ENCODE results near the gene RAB7A. TPM values are rescaled to one million over a fixed set of nuclear protein-coding genes. Genes with fewer than 3 reads are reported as not detected.

The RAB7A gene
- total and polyA plus RNA-seq, 2 of the 4 experiments (the other 2 are of a cell fraction), result 57.0 to 240 TPM

DNA sequence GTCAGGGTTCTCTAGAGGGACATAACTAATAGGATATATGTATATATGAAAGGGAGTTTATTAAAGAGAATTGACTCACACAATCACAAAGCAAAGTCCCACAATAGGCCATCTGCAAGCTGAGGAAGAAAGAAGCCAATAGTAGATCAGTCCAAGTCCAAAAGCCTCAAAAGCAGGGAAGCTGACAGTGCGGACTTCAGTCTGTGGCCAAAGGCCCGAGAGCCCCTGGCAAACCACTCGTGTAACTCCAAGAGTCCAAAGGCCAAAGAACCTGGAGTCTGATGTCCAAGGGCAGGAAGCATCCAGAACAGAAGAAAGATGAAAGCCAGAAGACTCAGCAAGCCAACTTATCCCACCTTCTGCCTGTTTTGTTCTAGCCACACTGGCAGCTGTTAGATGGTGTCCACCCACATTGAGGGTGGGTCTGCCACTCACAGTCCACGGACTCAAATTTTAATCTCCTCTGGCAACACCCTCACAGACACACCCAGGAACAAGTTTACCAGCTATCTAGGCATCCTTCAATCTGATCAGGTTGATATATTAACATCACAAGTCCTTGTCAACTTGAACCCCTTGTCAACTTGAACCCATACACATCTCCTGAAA, 99.2 kb downstream of the RAB7A start:
- no peak overlapping the region for H3K56ac ChIP-seq (ENCODE audit: extremely low read depth, insufficient read depth, low read length)
- no peak overlapping the region for H4K8ac ChIP-seq (ENCODE audit: low read depth in 2 of 2, low read length in 2 of 2)
- H3K14ac ChIP-seq (replicated peaks; ENCODE audit: low read depth, low read length), result no peak overlapping the region
- H3K4me1 ChIP-seq (ENCODE audit: control insufficient read depth, insufficient read depth, low read length), result no peaks in the 10 kb centered on the region
- no peak overlapping the region for H3K18ac ChIP-seq (ENCODE audit: low read depth, low read length)
- WGBS, 2 experiments (ENCODE audit: extremely low coverage in 2 of 2, insufficient read length in 1 of 2), result 91% methylated on average over 4 of the region's 4 CpGs; no CpG with 5 or more reads in 1 of the 2 experiments
- no peak overlapping the region for H2AK9ac ChIP-seq (replicated peaks; ENCODE audit: low read depth, low read length, poor library complexity)
- H4K91ac ChIP-seq (ENCODE audit: insufficient read depth, low read depth, low read length), result no peak overlapping the region
- no peak overlapping the region for H2AK5ac ChIP-seq (ENCODE audit: low read depth, low read length)
- intact Hi-C loops (cut with micrococcal nuclease), result no loop called here
- dilution Hi-C loops (cut with HindIII; ENCODE audit: low sequenced_read_pairs, unreplicated experiment), result no loop called here
- H2BK5ac ChIP-seq (ENCODE audit: low read depth, low read length, poor library complexity, severe bottlenecking), result no peak overlapping the region
- H3K27me3 ChIP-seq (ENCODE audit: control insufficient read depth, insufficient read depth, low read length), result no peaks in the 10 kb centered on the region
- in situ Hi-C loops (cut with MboI; ENCODE audit: low sequenced_read_pairs), result no loop called here
- H3K9me1 ChIP-seq (ENCODE audit: insufficient read depth, low read length), result 0 out of 2 replicates have a peak, but pooled peaks cover 4% of the 10 kb centered on the region
- no peak overlapping the region for H2AFZ ChIP-seq (replicated peaks; ENCODE audit: low read length, poor library complexity)
- H3K9ac ChIP-seq (ENCODE audit: low read depth, low read length), result no peak overlapping the region
- no peaks in the 10 kb centered on the region for H3K79me1 ChIP-seq (ENCODE audit: low read depth in 1 of 2, low read length in 2 of 2)
- TF ChIP-seq, protein P1, sequence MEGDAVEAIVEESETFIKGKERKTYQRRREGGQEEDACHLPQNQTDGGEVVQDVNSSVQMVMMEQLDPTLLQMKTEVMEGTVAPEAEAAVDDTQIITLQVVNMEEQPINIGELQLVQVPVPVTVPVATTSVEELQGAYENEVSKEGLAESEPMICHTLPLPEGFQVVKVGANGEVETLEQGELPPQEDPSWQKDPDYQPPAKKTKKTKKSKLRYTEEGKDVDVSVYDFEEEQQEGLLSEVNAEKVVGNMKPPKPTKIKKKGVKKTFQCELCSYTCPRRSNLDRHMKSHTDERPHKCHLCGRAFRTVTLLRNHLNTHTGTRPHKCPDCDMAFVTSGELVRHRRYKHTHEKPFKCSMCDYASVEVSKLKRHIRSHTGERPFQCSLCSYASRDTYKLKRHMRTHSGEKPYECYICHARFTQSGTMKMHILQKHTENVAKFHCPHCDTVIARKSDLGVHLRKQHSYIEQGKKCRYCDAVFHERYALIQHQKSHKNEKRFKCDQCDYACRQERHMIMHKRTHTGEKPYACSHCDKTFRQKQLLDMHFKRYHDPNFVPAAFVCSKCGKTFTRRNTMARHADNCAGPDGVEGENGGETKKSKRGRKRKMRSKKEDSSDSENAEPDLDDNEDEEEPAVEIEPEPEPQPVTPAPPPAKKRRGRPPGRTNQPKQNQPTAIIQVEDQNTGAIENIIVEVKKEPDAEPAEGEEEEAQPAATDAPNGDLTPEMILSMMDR (conservative IDR thresholded peaks at IDR 0.05; ENCODE audit: low read depth, low read length), result no peak
- no peak for TF ChIP-seq MAZ (IDR thresholded peaks at IDR 0.05; ENCODE audit: borderline replicate concordance, low read depth, low read length)
- TF ChIP-seq RAD21 (IDR thresholded peaks at IDR 0.05; ENCODE audit: low read length), result no peak
- TF ChIP-seq RCOR1 (IDR thresholded peaks at IDR 0.05; ENCODE audit: insufficient replicate concordance, low read length), result no peak
- TF ChIP-seq, protein P2, sequence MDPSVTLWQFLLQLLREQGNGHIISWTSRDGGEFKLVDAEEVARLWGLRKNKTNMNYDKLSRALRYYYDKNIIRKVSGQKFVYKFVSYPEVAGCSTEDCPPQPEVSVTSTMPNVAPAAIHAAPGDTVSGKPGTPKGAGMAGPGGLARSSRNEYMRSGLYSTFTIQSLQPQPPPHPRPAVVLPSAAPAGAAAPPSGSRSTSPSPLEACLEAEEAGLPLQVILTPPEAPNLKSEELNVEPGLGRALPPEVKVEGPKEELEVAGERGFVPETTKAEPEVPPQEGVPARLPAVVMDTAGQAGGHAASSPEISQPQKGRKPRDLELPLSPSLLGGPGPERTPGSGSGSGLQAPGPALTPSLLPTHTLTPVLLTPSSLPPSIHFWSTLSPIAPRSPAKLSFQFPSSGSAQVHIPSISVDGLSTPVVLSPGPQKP (IDR thresholded peaks at IDR 0.05; ENCODE audit: borderline replicate concordance, low read depth, low read length), result no peak
- no peak for TF ChIP-seq CHD1 (IDR thresholded peaks at IDR 0.05; ENCODE audit: low read depth, low read length)
- TF ChIP-seq NFE2L2 (IDR thresholded peaks at IDR 0.05; ENCODE audit: low read depth, low read length), result no peak
- TF ChIP-seq MAFK (IDR thresholded peaks at IDR 0.05; ENCODE audit: low read depth, low read length), result no peak
- no peak for TF ChIP-seq RFX5 (IDR thresholded peaks at IDR 0.05; ENCODE audit: low read depth, low read length)
- TF ChIP-seq, protein P3, sequence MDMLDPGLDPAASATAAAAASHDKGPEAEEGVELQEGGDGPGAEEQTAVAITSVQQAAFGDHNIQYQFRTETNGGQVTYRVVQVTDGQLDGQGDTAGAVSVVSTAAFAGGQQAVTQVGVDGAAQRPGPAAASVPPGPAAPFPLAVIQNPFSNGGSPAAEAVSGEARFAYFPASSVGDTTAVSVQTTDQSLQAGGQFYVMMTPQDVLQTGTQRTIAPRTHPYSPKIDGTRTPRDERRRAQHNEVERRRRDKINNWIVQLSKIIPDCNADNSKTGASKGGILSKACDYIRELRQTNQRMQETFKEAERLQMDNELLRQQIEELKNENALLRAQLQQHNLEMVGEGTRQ (IDR thresholded peaks at IDR 0.05; ENCODE audit: low read depth, low read length), result no peak
- no peak for TF ChIP-seq SMC3 (IDR thresholded peaks at IDR 0.05; ENCODE audit: low read depth, low read length)
- TF ChIP-seq POLR2A (IDR thresholded peaks at IDR 0.05; ENCODE audit: low read depth, low read length), result no peak
- no peak for TF ChIP-seq BHLHE40 (IDR thresholded peaks at IDR 0.05; ENCODE audit: low read depth, low read length)
- TF ChIP-seq FOS (IDR thresholded peaks at IDR 0.05; ENCODE audit: low read depth, low read length), result no peak
- TF ChIP-seq MXI1 (IDR thresholded peaks at IDR 0.05; ENCODE audit: borderline replicate concordance, low read depth, low read length), result no peak
- TF ChIP-seq CEBPB (IDR thresholded peaks at IDR 0.05; ENCODE audit: low read depth, low read length), result no peak
- no peaks in the 10 kb centered on the region for H3K9me3 ChIP-seq (ENCODE audit: control insufficient read depth, insufficient read depth, low read length)
- H4K20me1 ChIP-seq (ENCODE audit: insufficient read depth, low read length), result no peaks in the 10 kb centered on the region; the same call in 1 of the 2 replicates
- no TSS peak for BruUV-seq (replicated peaks)
- no peak overlapping the region for H4K5ac ChIP-seq (ENCODE audit: low read depth, low read length)
- no peak overlapping the region for H3K27ac ChIP-seq (ENCODE audit: insufficient read depth, low read length)
- H2BK20ac ChIP-seq (ENCODE audit: low read depth, low read length), result no peak overlapping the region
- H3K4ac ChIP-seq (ENCODE audit: low read depth, low read length), result no peak overlapping the region
- no peak overlapping the region for H2BK120ac ChIP-seq (ENCODE audit: low read depth, low read length)
- CTCF ChIA-PET, result no interaction called here
- H3K4me3 ChIP-seq (ENCODE audit: insufficient read depth, low read depth, low read length), result no peak overlapping the region
- H3K36me3 ChIP-seq (ENCODE audit: control insufficient read depth, insufficient read depth, low read length), result peaks cover 4% of the 10 kb centered on the region
- POLR2A ChIA-PET (ENCODE audit: unreplicated experiment), result no interaction called here
- H3K23ac ChIP-seq (ENCODE audit: low read depth, low read length), result no peak overlapping the region
- DNase-seq (no peak), ATAC-seq (ENCODE audit: low read depth) (no peak)
- no peak overlapping the region for H3K4me2 ChIP-seq (ENCODE audit: low read depth, low read length)
- H2BK15ac ChIP-seq (ENCODE audit: low read depth, low read length), result no peak overlapping the region
